ENCODE measurements around the gene CUX1.
"Not testable (repeated sequence)": the region's sequence is repeated elsewhere in the genome, so short reads cannot be mapped to it uniquely, and the experiment has no call there.

CUX1 gene

DNA sequence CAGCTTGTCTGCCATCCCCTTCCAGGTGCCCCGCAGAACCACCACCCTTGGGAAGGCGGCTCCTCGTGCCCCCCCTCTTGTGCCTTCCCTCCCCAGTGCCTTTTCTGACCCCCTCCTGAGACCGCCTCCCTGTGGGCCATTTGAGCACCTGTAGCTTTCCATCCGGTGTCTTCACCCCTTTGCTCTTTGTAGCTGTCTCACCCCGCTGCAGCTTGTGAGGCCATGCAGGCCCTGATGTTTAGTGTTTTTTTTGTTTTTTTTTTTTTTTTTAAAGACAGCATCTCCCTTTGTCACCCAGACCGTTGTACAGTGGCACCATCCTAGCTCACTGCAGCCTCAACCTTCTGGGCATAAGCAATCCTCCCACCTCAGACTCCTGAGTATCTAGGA is 52.5 kb downstream of the CUX1 start:
- no peak for DNase-seq (ENCODE audit: low spot score)

DNA sequence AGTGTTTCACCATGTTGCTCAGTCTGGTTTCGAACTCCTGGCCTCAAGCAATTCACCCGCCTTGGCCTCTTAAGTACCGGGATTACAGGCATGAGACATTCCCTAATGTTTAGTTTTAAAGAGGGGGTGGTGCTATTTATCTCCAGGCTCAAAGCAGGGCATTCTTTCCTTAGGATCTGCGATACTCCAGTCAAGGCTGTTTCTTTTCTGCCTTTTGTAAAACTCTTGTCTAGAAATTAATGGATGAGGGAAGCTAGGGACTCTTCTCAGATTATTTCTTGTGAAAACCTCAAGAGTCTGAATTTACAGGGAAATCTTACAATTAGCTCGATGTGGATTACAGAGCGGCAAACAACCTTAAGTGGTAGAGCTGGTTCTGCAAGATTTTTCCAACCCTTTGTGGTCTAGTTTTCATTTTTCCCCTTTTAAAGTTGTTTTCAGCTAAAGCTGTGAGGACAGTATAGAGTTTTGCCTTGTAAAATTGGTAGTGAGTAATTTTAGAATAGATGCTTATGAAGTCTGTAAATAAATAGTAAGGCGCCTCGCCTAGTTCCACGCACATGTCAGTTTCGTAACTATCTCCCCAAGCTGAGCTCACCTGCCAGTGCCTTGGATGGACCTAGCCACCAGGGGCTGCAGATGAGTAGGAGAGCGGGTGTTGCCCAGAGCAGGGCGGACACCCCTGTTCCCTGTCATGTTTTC is 53.1 kb downstream of the CUX1 start:
- peak; percentile 40 for DNase-seq (ENCODE audit: low spot score)

DNA sequence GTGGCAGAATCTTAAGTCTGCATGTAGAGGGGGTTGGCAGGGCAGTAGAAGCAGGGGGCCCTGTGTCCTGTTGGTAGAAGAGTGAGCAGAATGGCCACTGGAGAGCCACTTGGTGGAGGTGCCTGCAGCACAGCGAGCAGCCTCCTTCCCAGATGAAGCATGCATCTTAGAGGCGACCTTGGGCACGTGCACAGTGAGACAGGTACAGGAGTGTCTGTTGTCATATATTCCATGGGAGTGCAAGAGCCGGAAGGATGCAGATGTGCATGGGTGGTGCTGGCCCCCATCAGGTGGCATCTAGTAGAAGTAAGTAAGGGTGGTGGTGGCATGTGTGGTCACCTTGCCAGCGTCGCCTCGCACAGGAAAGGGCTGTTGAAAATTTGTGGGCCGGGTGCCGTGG is 53.9 kb downstream of the CUX1 start:
- no peak for DNase-seq (ENCODE audit: low spot score)

DNA sequence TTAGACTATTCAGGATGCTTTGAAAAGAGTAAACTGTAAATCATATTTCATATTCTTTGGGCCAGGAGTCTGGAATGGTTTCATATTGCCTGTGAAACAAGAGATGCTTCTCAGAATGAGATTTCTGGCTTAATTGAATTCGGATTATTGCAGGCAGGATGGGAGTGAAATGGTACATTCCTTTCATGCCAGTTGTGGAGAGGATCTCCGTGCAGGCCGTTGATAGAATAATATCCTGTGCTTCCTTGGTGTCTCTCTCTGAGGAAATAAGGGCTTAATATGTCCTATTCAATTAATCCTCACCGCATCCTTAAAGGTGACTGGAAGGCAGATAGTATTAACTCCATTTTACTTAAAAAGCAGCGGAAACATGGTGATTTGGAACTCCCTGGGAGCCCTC is 56.6 kb downstream of the CUX1 start:
- no peak for DNase-seq (ENCODE audit: low spot score)

DNA sequence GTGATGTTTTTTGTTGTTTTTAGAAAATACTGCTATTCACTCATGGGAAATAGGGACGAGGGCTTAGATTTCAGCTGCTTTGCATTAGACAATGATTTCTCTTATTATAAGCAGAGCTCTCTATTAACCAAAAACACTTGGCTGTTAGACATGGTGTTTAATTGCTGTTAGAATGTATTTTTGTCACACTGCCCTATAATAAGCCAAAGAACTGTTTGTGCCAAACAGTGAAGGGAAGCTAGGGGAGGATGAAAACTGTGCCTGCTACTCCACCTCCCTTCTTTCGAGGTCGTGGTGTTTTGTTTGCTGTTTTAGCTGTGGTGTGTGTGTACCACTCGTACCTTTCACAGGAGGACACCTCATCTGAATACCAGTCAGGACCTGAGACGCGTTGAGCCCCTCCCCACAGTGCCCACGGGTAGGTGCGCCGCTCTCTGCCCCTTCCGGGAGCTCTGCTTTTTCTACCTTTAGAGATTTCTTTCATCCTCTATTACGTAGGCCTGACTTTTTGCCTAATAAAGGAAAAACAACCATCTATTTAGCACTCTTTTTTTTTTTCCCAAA is 57.9 kb downstream of the CUX1 start:
- DNase-seq (ENCODE audit: low spot score), result peak; percentile 67

DNA sequence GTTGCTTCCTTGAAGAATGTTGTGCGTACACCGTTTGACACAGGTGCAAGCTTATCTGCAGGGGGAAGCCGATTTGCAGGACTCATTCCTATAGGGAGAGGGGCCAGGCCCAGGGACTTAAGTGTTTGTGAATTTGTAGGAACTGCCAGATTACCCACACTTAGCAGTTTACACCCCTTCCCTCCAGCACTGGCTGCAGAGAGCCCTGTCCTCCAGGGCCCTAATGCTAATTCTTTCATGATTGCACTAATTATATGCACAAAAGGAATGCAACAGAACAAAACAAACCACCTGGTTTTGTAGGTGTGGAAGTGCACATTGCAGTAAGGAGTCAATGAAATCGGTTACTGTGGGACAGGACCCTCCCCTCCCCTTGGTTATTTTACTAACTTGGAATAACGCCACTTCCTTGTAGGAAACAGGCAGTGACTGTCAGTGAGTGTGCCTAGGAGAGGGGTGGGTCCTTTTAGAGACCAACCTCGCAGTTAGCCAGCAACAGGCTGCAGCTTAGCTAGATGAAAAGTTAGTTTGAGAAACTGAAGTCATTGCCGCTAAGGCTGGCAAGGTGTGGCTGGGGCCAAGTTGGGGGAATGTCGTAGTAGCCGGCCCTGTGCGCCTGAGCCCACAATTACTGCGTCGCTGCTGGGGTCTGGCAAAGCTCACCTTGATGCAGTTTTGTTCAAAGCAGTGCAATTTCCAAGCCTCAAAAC is 60.6 kb downstream of the CUX1 start:
- no peak for DNase-seq (ENCODE audit: low spot score)

DNA sequence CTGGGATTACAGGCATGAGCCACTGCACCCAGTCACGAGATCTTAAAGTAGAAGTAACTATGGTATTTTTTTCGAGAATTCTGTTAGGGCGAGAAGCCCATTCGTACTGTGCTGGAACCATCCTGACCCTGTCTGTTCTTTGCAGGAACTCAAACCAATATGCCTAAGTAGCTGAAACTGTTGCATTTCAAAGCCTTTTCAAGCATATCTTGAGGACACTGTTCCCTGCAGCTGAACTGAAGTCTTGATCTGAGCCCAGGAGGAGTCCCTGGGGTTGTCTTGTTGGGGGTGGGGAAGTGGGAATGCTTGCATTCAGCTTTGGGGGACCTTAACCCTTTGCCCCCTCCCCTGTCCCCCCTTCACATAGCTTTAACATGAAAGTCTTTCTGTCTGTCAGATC is 61.5 kb downstream of the CUX1 start:
- DNase-seq (ENCODE audit: low spot score), result no peak

DNA sequence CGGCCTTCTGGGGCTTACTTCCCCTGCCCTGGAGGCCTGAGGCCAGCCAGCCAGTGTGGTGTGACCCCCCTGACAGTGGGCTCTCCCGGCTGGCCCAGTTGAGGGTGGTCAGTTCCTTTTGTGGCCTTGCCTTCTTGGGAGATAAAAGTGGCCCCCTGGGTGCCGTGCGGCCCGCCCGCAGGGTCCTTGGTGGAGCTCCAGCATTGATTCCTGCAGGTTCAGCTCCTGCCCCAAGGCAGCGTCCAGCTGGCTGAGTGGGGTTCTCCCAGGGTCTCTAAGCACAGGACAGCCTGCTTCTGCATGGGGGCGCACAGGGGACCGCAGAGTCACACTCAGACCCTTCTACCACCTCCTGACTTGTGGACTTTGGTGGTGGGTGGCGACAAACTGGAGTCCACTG is 62.1 kb downstream of the CUX1 start:
- no peak for DNase-seq (ENCODE audit: low spot score)

DNA sequence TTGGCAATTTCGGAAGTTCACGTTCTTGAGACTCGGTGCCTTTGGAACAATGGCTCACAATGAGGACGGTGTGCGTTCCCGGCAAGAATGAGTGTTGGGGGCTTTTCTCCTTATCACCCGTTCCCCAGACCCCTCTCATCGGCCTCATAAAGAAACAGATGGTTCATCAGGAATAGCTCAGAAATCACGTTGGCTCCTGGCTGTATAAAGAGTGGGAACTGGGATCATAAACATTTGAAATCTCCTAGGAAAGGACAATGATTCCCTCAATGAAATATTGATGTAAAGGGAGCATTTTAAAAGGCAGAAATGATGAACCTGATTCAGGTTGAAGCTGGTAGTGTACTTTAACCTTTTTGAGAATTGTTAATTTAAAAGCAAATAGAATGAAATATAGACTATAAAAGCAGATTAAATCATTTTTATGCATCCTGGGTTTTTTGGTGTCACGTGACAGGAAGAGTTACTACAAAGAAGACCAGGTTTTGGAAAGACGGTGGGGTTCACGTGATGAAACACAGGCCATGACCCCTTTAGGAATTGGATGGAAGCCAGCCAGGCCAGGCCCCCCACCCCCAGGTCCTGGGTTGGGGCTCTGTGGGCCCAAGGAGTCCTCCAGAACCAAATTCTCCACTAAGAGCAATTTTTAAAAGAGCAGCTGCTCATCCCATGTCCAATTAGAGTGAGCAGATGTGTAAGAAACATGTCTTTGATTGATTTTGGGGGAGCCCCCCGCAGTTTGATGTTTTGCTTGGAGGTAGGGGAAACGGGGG is 63.0 kb downstream of the CUX1 start:
- DNase-seq (ENCODE audit: low spot score), result no peak

DNA sequence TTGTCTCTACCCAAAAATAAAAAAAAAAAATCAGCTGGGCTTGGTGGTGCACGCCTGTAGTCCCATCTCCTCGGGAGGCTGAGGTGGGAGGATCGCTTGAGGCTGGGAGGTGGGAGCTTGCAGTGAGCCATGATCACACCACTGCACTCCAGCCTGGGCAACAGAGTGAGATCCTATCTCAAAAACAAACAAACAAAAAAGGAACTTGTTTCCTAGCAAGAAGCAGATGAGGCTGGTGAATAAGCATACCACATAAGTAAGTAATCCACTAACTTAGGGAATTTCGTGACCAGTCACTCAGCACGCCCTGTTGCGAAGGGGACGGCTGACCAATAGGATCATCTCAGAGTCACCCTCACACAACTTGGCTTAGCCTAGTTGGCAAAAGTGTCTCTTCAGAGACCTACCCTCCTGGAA is 64.6 kb downstream of the CUX1 start:
- no peak for DNase-seq (ENCODE audit: low spot score)

DNA sequence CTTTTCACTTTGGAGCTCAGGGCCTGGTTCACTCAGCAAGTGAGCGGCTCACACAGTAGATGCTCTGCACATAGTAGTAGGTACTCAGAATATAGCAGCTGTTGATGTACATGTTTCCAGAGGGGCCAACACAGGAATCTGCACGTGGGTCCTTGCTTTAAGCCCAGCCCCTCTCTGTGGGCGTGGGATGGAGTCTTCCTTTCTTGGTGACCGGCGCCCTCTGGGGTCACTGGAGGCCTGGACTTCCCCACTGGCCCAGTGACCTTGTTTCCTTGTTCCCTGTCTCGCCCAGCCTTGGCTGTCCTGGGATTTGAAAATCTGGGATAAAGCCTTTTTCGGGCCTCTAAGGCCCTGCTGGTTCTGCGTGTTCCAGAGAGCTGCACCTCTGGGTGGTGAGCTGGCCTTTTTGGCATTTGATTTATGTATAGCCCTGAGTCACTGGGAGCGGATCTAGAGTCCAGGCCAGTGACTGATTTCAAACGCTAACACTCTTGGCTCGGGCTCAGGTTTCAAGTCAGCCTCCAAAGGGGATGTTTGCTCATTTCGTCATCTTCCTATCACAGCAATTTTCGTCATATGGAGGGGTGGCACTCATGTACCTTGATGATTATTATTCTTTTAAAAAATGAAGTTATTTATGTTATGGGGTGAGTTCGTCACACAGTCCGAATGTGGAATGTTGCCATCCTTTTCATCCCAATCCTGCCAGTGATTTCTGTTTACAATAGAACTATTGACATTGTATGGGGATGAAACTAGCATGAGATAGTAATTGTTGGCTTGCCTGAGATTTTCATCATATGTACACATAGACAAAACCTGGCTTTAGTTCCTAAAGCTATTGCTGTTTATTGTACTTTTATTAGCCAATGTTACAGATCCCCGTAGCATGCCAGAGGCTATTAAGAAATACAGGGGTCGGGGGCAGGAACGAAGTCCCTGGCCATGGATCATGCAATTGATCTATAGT is 65.5 kb downstream of the CUX1 start:
- no peak for DNase-seq (ENCODE audit: low spot score)

DNA sequence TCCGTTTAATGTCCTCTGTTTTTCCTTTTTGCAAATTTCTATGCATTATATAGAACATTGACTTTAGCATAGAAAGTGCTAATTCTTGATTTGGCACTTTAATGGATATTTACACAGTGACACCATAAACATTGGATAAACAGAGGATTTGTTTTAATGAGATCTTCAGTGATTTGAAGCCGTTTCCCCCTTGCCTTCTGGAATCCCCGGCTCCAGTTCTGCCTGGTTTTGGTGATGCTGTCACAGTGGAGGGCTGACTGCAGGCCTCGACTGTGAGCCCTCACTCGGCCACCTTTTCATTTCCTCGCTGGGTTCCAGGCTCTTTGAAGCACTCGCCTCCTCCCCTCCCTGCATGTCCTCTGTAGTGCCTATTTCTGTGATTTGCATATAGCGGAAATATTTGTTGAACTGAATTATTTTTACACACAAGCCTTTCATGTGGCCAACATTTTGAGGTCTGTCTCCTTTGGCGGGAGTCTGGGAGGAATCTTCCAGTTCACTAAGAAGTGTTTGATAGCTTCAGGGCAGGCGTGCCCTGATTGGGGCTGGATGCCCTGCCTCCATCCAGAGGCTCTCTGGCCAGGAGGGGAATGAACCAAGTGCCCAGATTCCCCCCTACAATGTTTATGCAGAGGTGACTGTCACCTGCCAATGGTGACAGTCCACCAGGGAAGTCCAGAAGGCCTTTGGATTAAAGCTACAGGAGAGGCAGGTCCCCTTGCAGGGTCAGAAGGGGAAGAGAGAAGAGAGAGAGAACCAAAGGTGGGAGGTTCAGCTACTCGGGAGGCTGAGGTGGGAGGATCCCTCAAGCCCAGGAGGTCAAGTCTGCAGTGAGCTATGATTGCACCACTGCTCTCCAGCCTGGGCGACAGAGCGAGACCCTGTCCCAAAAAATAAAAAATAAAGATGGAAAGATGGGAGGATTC is 67.5 kb downstream of the CUX1 start:
- DNase-seq (ENCODE audit: low spot score), result no peak

DNA sequence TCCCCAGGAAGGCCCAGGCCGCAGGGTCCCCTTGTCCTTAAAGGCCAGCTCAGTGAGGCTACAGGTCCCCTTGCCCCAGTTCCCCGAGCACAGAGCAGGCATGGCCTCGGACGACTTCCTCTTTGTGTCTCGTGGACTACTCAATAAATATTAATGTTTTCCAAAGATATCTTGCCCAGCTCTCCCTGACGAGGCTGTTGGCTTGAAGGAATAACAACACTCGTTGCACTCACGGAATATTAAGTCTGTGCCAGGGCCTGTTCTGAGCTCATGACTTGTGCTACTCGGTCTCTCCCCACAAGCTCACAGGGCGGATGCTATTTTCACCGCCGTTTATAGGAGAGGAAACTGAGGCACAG is 68.2 kb downstream of the CUX1 start:
- no peak for DNase-seq (ENCODE audit: low spot score)

DNA sequence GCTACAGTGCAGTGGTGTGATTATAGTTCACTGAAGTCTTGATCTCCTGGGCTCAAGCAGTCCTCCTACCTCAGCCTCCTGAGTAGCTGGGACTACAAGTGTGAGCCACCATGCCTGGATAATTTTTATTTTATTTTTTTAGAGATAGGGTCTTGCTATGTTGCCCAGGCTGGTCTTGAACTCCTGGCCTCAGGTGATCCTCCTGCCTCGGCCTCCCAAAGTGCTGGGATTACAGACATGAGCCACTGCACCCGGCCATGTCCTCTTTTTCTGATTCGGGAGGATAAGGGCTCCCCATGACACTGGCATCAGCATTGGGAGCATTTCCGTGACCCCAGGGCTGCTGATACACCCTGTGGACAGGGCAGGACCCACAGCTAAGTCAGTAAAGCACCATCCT is 69.9 kb downstream of the CUX1 start:
- not testable (repeated sequence) for DNase-seq (ENCODE audit: low spot score)

DNA sequence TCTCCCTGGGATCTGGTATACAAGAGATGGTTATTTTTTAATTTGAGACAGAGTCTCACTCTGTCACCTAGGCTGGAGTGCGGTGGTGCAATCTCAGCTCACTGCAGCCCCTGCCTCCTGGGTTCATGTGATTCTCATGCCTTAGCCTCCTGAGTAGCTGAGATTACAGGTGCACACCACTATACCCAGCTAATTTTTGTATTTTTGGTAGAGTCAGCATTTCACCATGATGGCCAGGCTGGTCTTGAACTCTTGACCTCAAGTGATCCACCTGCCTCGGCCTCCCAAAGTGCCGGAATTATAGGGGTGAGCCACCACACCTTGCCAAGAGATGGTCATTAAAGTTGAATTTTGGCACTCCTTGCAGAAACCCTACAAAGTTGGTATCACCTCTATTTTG is 71.1 kb downstream of the CUX1 start:
- DNase-seq (ENCODE audit: low spot score), result not testable (repeated sequence)

DNA sequence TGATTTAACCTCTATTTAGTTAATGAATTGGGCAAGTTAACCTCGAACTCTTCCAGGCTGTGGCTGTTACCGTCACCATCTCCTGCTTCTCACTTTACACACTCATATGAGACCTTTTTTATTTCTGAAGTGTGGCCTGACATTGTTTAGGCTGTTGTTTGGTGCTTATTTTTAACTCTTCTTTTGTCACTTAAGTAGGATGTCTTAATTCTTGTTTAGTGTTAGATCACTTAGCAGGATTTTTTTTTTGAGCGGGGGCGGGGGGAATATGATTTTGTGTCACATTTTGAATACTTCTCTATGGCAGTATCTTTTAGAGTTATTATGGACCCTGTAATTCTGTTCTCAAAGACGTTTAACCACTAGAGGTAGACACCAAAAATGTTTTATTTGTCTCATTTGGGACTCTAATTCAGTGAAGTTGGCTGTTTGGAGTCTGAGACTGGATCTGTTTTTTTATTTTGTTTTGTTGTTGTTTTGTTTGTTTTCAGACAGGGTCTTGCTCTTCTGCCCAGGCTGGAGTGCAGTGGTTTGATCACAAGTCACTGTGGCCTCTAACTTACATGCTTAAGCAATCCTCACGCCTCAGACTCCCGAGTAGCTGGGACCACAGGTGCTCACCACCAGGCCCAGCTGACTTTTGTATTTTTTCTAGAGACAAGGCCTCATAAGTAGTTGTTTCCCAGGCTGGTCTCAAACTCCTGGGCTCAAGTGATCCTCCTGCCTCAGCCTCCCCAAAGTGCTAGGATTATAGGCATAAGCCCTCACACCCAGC is 73.5 kb downstream of the CUX1 start:
- DNase-seq (ENCODE audit: low spot score), result no peak

DNA sequence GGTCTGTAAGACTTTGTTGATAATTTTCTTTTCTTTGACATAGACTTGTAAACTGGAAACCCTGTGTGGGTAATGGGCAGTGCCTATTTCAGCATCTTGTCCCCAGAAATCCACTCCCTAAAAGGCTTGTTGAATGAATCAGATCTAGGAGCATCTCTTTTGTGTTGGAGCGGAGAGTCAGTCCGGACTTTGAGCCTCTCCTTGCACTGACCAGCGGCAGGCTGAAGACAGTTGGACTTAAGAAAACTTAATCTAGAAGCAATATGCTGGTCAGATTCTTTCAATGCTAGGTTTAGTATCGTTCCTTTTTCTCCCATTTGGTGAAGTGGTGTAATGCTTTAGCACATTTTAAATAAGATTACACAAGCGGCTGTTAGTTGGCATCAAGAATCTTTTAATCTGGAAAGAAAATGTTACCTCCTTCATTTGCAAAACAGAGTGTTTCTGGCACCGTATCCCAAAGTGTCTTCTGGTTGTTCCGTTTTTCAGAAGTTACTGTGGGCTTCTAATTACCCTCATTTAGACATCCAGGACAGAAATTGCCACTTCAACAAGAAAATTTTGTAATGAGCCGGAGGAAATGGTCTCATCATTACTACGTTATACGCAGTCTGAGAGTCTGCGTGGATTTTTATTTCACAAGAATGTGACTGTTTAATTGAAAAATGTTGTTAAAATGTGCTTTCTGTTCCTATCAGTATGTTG is 74.7 kb downstream of the CUX1 start:
- no peak for DNase-seq (ENCODE audit: low spot score)

DNA sequence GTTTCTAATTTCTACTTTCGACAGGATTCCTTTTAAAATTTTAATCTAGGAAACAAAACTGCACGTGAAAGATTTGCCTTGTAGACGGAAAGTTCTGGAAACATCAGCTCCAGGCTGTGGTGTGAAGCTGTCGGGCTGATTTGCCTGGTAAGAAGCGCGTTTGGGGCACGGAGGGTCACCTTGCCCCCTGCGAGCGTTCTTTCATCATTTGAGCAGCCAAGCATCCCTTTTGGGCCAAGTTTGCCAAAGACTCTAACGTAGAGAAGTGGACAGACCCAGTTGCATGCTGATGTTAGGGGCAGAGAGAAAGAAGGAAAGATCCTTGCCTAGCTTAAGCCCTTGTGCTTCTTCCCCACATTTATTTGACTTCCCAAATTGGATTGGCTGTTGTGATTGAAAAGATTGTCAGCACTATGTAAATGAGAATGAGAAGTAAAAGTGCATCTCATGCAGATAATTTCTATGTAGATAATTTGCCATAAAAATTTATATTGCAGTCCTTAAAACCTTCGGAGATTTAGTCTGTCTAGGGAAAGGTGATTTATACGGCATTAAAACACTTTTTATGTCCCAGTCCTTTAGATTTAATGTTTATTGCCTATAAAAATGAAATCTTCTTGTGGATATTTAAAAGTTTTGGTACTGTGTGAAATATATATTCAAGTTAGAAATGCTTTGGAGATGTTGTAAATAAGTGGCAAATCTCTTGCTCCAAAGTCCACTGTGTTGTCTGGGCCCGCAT is 76.1 kb downstream of the CUX1 start:
- DNase-seq (ENCODE audit: low spot score), result no peak

Data from cerebellar cortex (tissue), 1 donor.